Left ventricle myocardium superior (tissue), 1 donor: ENCODE data around the gene WFDC10B. TPM values are rescaled to one million over a fixed set of nuclear protein-coding genes. Genes with fewer than 3 reads are reported as not detected.
"Not testable (repeated sequence)": the region's sequence is repeated elsewhere in the genome, so short reads cannot be mapped to it uniquely, and the experiment has no call there.

Experiments
- ATAC-seq: fragments of 200-7000 bp; cut with Tn5 transposase; one replicate; pipeline ENCODE4 v1.9.1; 2020; ENCODE audit warnings: mild to moderate bottlenecking, moderate library complexity
- DNase-seq: peaks from one replicate; pipeline ENCODE4 v3.0.0-alpha.2; 2020
- intact Hi-C: fragments of 100-400 bp; cut with micrococcal nuclease; formaldehyde crosslinking; loops from one replicate; pipeline ENCODE4 v1.11.0; 2022
- microRNA-seq: library from miRNA; unstranded; fragments of <30 nt; microRNA quantifications from one replicate; pipeline ENCODE4 v1.2.0, GENCODE V29; 2020; ENCODE audit warnings: borderline number of aligned reads
- total RNA-seq: library from RNA; stranded (reverse); fragmentation: NEBNext Ultra II Directional; extraction: Animal tissue kit (Norgen Biotek cat#: 25700); gene quantifications from one replicate; pipeline ENCODE4 v1.2.1, GENCODE V29; 2021
- donor health status: DM: no; HTN: yes; CAD: no; lungs with severe emphysema.

The WFDC10B gene
- total RNA-seq, 1 donor from 2014 or later = not detected

- ATAC-seq, DNase-seq, intact Hi-C loops: not testable (repeated sequence)
Observed at GRCh38 chr20:45651726-45652125, 53.1 kb downstream of the WFDC10B start.

- no peak for ATAC-seq
- intact Hi-C loops = no loop called here
- DNase-seq = no peak
Observed at GRCh38 chr20:45649312-45649863, 55.4 kb downstream of the WFDC10B start.

GRCh38 chr20:45647441-45648050, 57.3 kb downstream of the WFDC10B start:
- no peak for ATAC-seq
- DNase-seq = no peak
- intact Hi-C loops = no loop called here

DNA sequence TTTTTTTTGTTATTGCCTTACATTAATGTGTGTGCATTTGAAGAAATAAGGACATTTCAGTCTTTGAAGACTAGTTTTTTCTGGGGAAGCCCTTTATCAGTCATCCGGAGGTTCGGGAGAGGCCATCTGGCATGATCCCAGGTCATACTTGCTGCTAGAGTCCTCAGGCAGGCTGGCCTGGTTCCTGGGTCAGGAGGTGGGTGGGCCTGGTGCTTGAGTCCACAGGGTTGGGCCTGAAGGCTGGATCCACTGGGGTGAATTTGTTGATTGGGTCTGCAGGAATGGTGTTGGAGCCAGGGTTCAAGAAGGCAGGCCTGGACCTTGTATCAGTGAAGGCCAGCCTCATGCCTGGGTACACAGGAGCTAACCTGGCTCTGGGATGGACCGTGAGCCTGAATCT, 57.9 kb downstream of the WFDC10B start:
- no peak for DNase-seq
- intact Hi-C loops = no loop called here
- ATAC-seq = no peak

- DNase-seq, intact Hi-C loops, ATAC-seq: not testable (repeated sequence)
Observed at GRCh38 chr20:45645869-45646268, 59.0 kb downstream of the WFDC10B start.

DNA sequence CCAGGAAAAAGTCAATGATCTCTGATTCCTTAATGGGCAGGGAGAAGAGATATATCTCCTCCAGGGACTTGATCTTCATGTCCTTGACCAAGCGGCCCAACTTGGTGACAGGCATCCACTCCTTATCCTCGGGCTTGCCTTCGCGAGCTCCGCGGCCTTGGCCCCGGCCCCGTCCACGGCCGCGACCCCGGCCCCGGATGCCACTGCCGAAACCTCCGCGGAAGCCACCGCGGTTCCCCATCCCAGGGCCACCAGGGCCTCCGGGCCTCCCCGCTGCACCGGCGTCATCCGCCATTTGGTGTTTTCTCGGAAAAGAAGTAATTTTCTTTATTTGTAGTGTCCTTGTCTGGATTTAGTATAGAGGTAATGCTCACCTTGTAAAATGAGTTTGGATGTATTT, 63.7 kb downstream of the WFDC10B start:
- intact Hi-C loops, DNase-seq, ATAC-seq: not testable (repeated sequence)

DNA sequence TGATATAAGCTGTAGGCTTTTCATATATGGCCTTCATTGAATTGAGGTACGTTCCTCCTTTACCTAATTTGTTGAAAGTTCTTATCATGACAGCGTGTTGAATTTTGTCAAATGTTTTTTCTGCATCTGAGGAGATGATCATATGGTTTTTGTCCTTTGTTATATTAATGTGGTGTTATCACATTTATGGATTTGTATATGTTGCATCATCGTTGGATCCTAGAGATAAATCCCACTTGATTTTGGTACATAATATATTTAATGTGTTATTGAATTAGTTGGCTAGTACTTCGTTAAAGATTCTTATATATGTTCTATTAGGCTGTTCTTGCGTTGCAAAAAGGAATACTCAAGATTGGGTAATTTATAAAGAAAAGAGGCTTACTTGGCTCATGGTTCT, 65.1 kb downstream of the WFDC10B start:
- DNase-seq = no peak
- intact Hi-C loops = no loop called here
- no peak for ATAC-seq

GRCh38 chr20:45636513-45636912, 68.3 kb downstream of the WFDC10B start:
- no peak for DNase-seq
- intact Hi-C loops = no loop called here
- no peak for ATAC-seq

Small RNA genes lying within 50 kb of the gene (microRNA-seq; reads per million reads assigned to microRNA genes)
- gene MIR3617 = not detected

Other genes starting within 250 kb of the WFDC10B start
- gene WFDC2, start 235.3 kb downstream of the WFDC10B start, total RNA-seq = 1.4 TPM
- not detected for gene SPINT3, start 189.4 kb downstream of the WFDC10B start, total RNA-seq
- gene WFDC6, start 165.5 kb downstream of the WFDC10B start, total RNA-seq = not detected
- not detected for gene EPPIN, start 157.6 kb downstream of the WFDC10B start, total RNA-seq
- not detected for gene WFDC8, start 125.7 kb downstream of the WFDC10B start, total RNA-seq
- gene WFDC10A, start 75.3 kb downstream of the WFDC10B start, total RNA-seq = not detected
- gene WFDC9, start 73.7 kb downstream of the WFDC10B start, total RNA-seq = not detected
- not detected for gene WFDC11, start 34.8 kb downstream of the WFDC10B start, total RNA-seq
- not detected for gene WFDC13, start 3.0 kb downstream of the WFDC10B start, total RNA-seq
- not detected for gene SPINT4, start 17.3 kb upstream of the WFDC10B start, total RNA-seq
- gene WFDC3, start 86.9 kb upstream of the WFDC10B start, total RNA-seq = not detected
- 16.2 TPM for gene DNTTIP1, start 86.9 kb upstream of the WFDC10B start, total RNA-seq
- 1.0 TPM for gene UBE2C, start 107.6 kb upstream of the WFDC10B start, total RNA-seq
- not detected for gene TNNC2, start 122.3 kb upstream of the WFDC10B start, total RNA-seq
- 21.3 TPM for gene SNX21, start 128.8 kb upstream of the WFDC10B start, total RNA-seq
- gene ACOT8, start 152.4 kb upstream of the WFDC10B start, total RNA-seq = 31.9 TPM
- gene ZSWIM3, start 152.6 kb upstream of the WFDC10B start, total RNA-seq = 1.9 TPM
- gene ZSWIM1, start 176.2 kb upstream of the WFDC10B start, total RNA-seq = 11.9 TPM
- 1.1 TPM for gene SPATA25, start 182.6 kb upstream of the WFDC10B start, total RNA-seq
- 5.8 TPM for gene NEURL2, start 186.2 kb upstream of the WFDC10B start, total RNA-seq
- gene CTSA, start 186.3 kb upstream of the WFDC10B start, total RNA-seq = 123 TPM
- gene PLTP, start 207.1 kb upstream of the WFDC10B start, total RNA-seq = 97.7 TPM
- 26.2 TPM for gene PCIF1, start 229.7 kb upstream of the WFDC10B start, total RNA-seq